H1 (cell line): ENCODE results near the gene COX6A2. TPM values are rescaled to one million over a fixed set of nuclear protein-coding genes. Genes with fewer than 3 reads are reported as not detected.

Experiments used
- CTCF ChIA-PET: fragments of 300-600 bp; sonication (Branson Sonifier 250); formaldehyde crosslinking; loops from one replicate; lab custom pipeline; 2021; ENCODE audit not compliant: partially characterized antibody; lab: Charles Lee
- POLR2A ChIA-PET: fragments of 300-600 bp; sonication (Branson Sonifier 250); formaldehyde crosslinking; loops from one replicate; lab custom pipeline; 2021; ENCODE audit warnings: inconsistent platforms; ENCODE audit not compliant: partially characterized antibody; lab: Charles Lee
- DNase-seq, 2 experiments: peaks; one replicate each; pipeline versions ENCODE4 v3.0.0 to v3.0.0-alpha.2; 2010 to 2022; ENCODE audit warnings: low spot score in 2 of 2, low read depth in 1 of 2, mixed read lengths in 1 of 2
- FAIRE-seq: peaks from 2 replicates; lab custom pipeline; 2011; peaks lifted over from hg19 to GRCh38; lab: Jason Lieb, UNC
- H2AFZ ChIP-seq: 2 replicates; pipeline ENCODE4 v1.8.1; 2012; ENCODE audit warnings: low read length, inconsistent platforms
- H2AK5ac ChIP-seq: 2 replicates; pipeline ENCODE4 v1.6.1; 2013; ENCODE audit warnings: low read depth, low read length
- H2BK120ac ChIP-seq: replicated peaks from 2 replicates; pipeline ENCODE3; 2013; ENCODE audit warnings: low read depth, low read length, inconsistent platforms
- H2BK12ac ChIP-seq: 2 replicates; pipeline ENCODE4 v1.6.1; 2013; ENCODE audit warnings: low read depth, low read length
- H2BK15ac ChIP-seq: 2 replicates; pipeline ENCODE4 v1.6.1; 2013; ENCODE audit warnings: low read length
- H2BK20ac ChIP-seq: 2 replicates; pipeline ENCODE4 v1.6.1; 2013; ENCODE audit warnings: low read length
- H2BK5ac ChIP-seq: 2 replicates; pipeline ENCODE4 v1.6.1; 2013; ENCODE audit warnings: low read depth, low read length
- H3K14ac ChIP-seq: 2 replicates; pipeline ENCODE4 v1.6.1; 2013; ENCODE audit warnings: inconsistent platforms; ENCODE audit not compliant: insufficient read length
- H3K18ac ChIP-seq: 2 replicates; pipeline ENCODE4 v1.6.1; 2013; ENCODE audit warnings: low read length; ENCODE audit errors: extremely low read depth
- H3K23ac ChIP-seq: 2 replicates; pipeline ENCODE4 v1.6.1; 2013; ENCODE audit warnings: inconsistent platforms; ENCODE audit not compliant: insufficient read length
- H3K23me2 ChIP-seq: 2 replicates; pipeline ENCODE4 v1.6.1; 2013; ENCODE audit warnings: low read depth, low read length
- H3K27ac ChIP-seq: 2 replicates; pipeline ENCODE4 v1.6.1; 2011; ENCODE audit warnings: low read depth, low read length, inconsistent platforms
- H3K27me3 ChIP-seq, 4 experiments: replicated peaks in 1 of 4; 1 replicate in 1 of 4; 2 replicates in 3 of 4; pipeline versions ENCODE4 v1.6.1 to v1.8.1; 2011 to 2013; ENCODE audit warnings: low read length in 3 of 4, mild to moderate bottlenecking in 3 of 4, inconsistent platforms in 2 of 4, mixed read lengths in 2 of 4, moderate library complexity in 1 of 4; ENCODE audit not compliant: control insufficient read depth in 3 of 4, insufficient read depth in 3 of 4; ENCODE audit errors: extremely low read depth in 1 of 4
- H3K36me3 ChIP-seq, 4 experiments: 2 replicates each; pipeline versions ENCODE4 v1.6.1 to v1.8.1; 2011 to 2013; ENCODE audit warnings: mild to moderate bottlenecking in 4 of 4, low read length in 3 of 4, moderate library complexity in 2 of 4, control low read depth in 1 of 4, inconsistent platforms in 1 of 4; ENCODE audit not compliant: insufficient read depth in 4 of 4, control insufficient read depth in 2 of 4
- H3K4ac ChIP-seq: replicated peaks from 2 replicates; pipeline ENCODE3; 2013; ENCODE audit warnings: low read length, low read depth, mixed read lengths, inconsistent platforms; ENCODE audit not compliant: insufficient read length
- H3K4me1 ChIP-seq, 4 experiments: replicated peaks in 1 of 4; 1 replicate in 1 of 4; 2 replicates in 3 of 4; pipeline versions ENCODE4 v1.6.1 to v1.8.1; 2011 to 2013; ENCODE audit warnings: low read length in 3 of 4, inconsistent platforms in 2 of 4, mixed read lengths in 1 of 4; ENCODE audit not compliant: insufficient read depth in 4 of 4, control insufficient read depth in 3 of 4
- H3K4me2 ChIP-seq, 2 experiments: 2 replicates each; pipeline versions ENCODE4 v1.6.1 to v1.8.1; 2011 to 2013; ENCODE audit warnings: low read depth in 2 of 2, low read length in 2 of 2, control low read depth in 1 of 2, inconsistent platforms in 1 of 2, mild to moderate bottlenecking in 1 of 2; ENCODE audit not compliant: insufficient read depth in 1 of 2
- H3K4me3 ChIP-seq, 4 experiments: fragments of 200-600, 300-600 bp in 1 of 4; sonication (generic), shearing (Covaris generic), sonication (Bioruptor Twin) in 1 of 4; 2 replicates each; pipeline versions ENCODE4 v1.5.1 to v1.8.1; 2011 to 2016; ENCODE audit warnings: low read length in 4 of 4, low read depth in 3 of 4, control low read depth in 2 of 4, inconsistent platforms in 2 of 4, mild to moderate bottlenecking in 2 of 4, mixed read lengths in 1 of 4, moderate library complexity in 1 of 4; ENCODE audit not compliant: insufficient read depth in 2 of 4; ENCODE audit errors: extremely low read depth in 1 of 4
- H3K56ac ChIP-seq: replicated peaks from 2 replicates; pipeline ENCODE3; 2013; ENCODE audit warnings: low read depth, mild to moderate bottlenecking, mixed read lengths, low read length, inconsistent platforms; ENCODE audit not compliant: insufficient read length
- H3K79me1 ChIP-seq: 2 replicates; pipeline ENCODE4 v1.6.1; 2013; ENCODE audit warnings: low read depth, low read length, control low read depth
- H3K79me2 ChIP-seq, 2 experiments: 2 replicates each; pipeline versions ENCODE4 v1.6.1 to v1.8.1; 2012 to 2013; ENCODE audit warnings: low read length in 2 of 2, mild to moderate bottlenecking in 2 of 2, inconsistent platforms in 1 of 2; ENCODE audit not compliant: insufficient read depth in 2 of 2, control insufficient read depth in 1 of 2
- H3K9ac ChIP-seq, 4 experiments: replicated peaks in 1 of 4; 1 replicate in 1 of 4; 2 replicates in 3 of 4; pipeline versions ENCODE4 v1.6.1 to v1.8.1; 2011 to 2013; ENCODE audit warnings: low read depth in 3 of 4, low read length in 3 of 4, control low read depth in 2 of 4, mild to moderate bottlenecking in 2 of 4, moderate library complexity in 2 of 4, inconsistent platforms in 1 of 4; ENCODE audit errors: extremely low read depth in 1 of 4
- H3K9me3 ChIP-seq, 2 experiments: 2 replicates each; pipeline versions ENCODE4 v1.6.1 to v1.8.1; 2012 to 2013; ENCODE audit warnings: mild to moderate bottlenecking in 2 of 2, moderate library complexity in 2 of 2, control low read depth in 1 of 2, inconsistent platforms in 1 of 2, low read depth in 1 of 2, low read length in 1 of 2, mixed read lengths in 1 of 2; ENCODE audit not compliant: insufficient read depth in 2 of 2
- H4K20me1 ChIP-seq, 2 experiments: replicated peaks in 1 of 2; 2 replicates each; pipeline versions ENCODE3 to v1.8.1; 2011 to 2013; ENCODE audit warnings: inconsistent platforms in 2 of 2, low read length in 2 of 2, mild to moderate bottlenecking in 1 of 2; ENCODE audit not compliant: insufficient read depth in 2 of 2, control insufficient read depth in 1 of 2
- H4K5ac ChIP-seq: 2 replicates; pipeline ENCODE4 v1.6.1; 2013; ENCODE audit warnings: low read length, low read depth, mixed read lengths, inconsistent platforms; ENCODE audit not compliant: insufficient read length
- H4K8ac ChIP-seq: 2 replicates; pipeline ENCODE4 v1.8.0; 2013; ENCODE audit warnings: mild to moderate bottlenecking, moderate library complexity, low read length, inconsistent platforms; ENCODE audit not compliant: insufficient read depth; ENCODE audit errors: extremely low read depth
- H4K91ac ChIP-seq: replicated peaks from 2 replicates; pipeline ENCODE3; 2013; ENCODE audit warnings: low read length, mixed read lengths, inconsistent platforms; ENCODE audit not compliant: insufficient read length
- ASH2L ChIP-seq: fragments of 200-600, 300-600 bp; sonication (generic); IDR thresholded peaks from one replicate; pipeline ENCODE4 v1.7.1; 2017; ENCODE audit warnings: low read length
- CBX8 ChIP-seq: fragments of 300-800, 300-1000 bp; sonication (generic); IDR thresholded peaks from 2 replicates; pipeline ENCODE4 v1.7.1; 2016; ENCODE audit warnings: low read depth, low read length, borderline replicate concordance
- GABPA ChIP-seq: IDR thresholded peaks from 2 replicates; pipeline ENCODE4 v1.6.1; 2011; ENCODE audit warnings: mild to moderate bottlenecking, low read length, moderate library complexity, borderline replicate concordance; ENCODE audit not compliant: insufficient read depth
- POLR2A ChIP-seq, 2 experiments: IDR thresholded peaks; 1 replicate in 1 of 2; 2 replicates in 1 of 2; pipeline ENCODE4 v1.6.1; 2011; ENCODE audit warnings: low read depth in 2 of 2, low read length in 2 of 2, mild to moderate bottlenecking in 2 of 2; ENCODE audit errors: control extremely low read depth in 1 of 2
- RBBP5 ChIP-seq: IDR thresholded peaks from 2 replicates; pipeline ENCODE4 v1.7.1; 2012; ENCODE audit warnings: low read depth, mild to moderate bottlenecking, inconsistent platforms, low read length, moderate library complexity, borderline replicate concordance
- RFX5 ChIP-seq: IDR thresholded peaks from 2 replicates; pipeline ENCODE4 v1.6.1; 2011; ENCODE audit warnings: low read depth, low read length, improper control_type of control experiment, borderline replicate concordance
- SP2 ChIP-seq: IDR thresholded peaks from 2 replicates; pipeline ENCODE4 v1.6.1; 2012; ENCODE audit warnings: mild to moderate bottlenecking, low read length, inconsistent platforms
- SUZ12 ChIP-seq: fragments of 200-600 bp; sonication (generic); IDR thresholded peaks from 2 replicates; pipeline ENCODE4 v1.6.1; 2012; ENCODE audit warnings: mild to moderate bottlenecking, inconsistent platforms, low read length, moderate library complexity, mixed read lengths
- TBP ChIP-seq: IDR thresholded peaks from 2 replicates; pipeline ENCODE4 v1.6.1; 2011; ENCODE audit warnings: low read depth, low read length, improper control_type of control experiment
- ZNF274 ChIP-seq: IDR thresholded peaks from 2 replicates; pipeline ENCODE4 v1.7.0; 2012; ENCODE audit warnings: low read length, borderline replicate concordance; ENCODE audit errors: extremely low read depth
- WGBS, 2 experiments: shearing (Covaris generic) in 1 of 2; methylation state at CpG; one replicate each; pipeline versions ENCODE4 v1.1.6 to v1.1.7; 2013 to 2015; ENCODE audit warnings: low lambda C conversion rate in 2 of 2, mixed read lengths in 2 of 2, inconsistent platforms in 1 of 2, low coverage in 1 of 2, missing lambda C conversion rate in 1 of 2; ENCODE audit not compliant: insufficient replicate concordance in 2 of 2, insufficient coverage in 1 of 2, insufficient read length in 1 of 2; ENCODE audit errors: extremely low coverage in 1 of 2, missing lambda C conversion rate in 1 of 2; 5-methylcytosine and 5-hydroxymethylcytosine counted together
- polyA plus RNA-seq, 7 experiments: library from polyadenylated mRNA; depleted of rRNA in 3 of 7; stranded (reverse) in 5 of 7; unstranded in 2 of 7; fragments of >200 nt in 5 of 7; fragments of 200-250 nt in 2 of 7; gene quantifications; 1 replicate in 5 of 7; 2 replicates in 1 of 7; 4 replicates in 1 of 7; pipeline versions ENCODE4 v1.2.1 to v1.2.3, GENCODE V29; 2011 to 2013; ENCODE audit warnings: missing spikeins in 2 of 7, mixed read lengths in 2 of 7
- total RNA-seq: library from RNA; stranded (reverse); fragmentation: NEBNext Ultra II Directional; extraction: Animal tissue kit (Norgen Biotek cat#: 25700); gene quantifications from 2 replicates; pipeline ENCODE4 v1.2.1, GENCODE V29; 2021
- TF ChIP-seq, protein P1 (sequence below): IDR thresholded peaks from 2 replicates; pipeline ENCODE4 v1.6.1; 2012; ENCODE audit warnings: low read length, inconsistent platforms
- TF ChIP-seq, protein P2 (sequence below): IDR thresholded peaks from 2 replicates; pipeline ENCODE4 v1.6.1; 2011; ENCODE audit warnings: low read length, improper control_type of control experiment

Gene COX6A2
- total and polyA plus RNA-seq, 2 of the 8 experiments (the other 6 are each of a cell fraction or from before 2014, with no cell fraction given): 0.79 TPM; not detected in 1

DNA sequence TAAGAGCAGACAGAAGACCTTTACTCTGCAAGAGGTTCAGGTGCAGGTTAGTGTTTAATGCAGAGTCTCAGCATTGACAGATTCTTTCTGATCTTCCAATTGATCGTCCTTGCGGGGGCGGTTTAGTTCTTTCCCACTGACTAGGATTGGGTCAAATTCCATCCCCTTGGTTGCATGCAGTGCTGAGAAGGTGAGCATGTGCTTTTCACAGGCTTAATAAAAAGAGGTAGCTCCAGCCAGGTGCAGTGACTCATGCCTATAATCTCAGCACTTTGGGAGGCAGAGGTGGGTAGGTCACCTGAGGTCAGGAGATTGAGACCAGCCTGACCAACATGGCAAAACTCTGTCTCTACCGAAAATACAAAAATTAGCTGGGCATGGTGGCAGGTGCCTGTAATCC is 42.5 kb downstream of the COX6A2 start:
- no peak overlapping the region for H2BK12ac ChIP-seq
- no peak overlapping the region for H2BK15ac ChIP-seq
- H3K23me2 ChIP-seq: no peaks in the 10 kb centered on the region
- H3K23ac ChIP-seq: no peak overlapping the region
- H3K27me3 ChIP-seq: no peaks in the 10 kb centered on the region
- H3K4me3 ChIP-seq: no peak overlapping the region
- H3K9ac ChIP-seq: no peak overlapping the region
- WGBS, 2 experiments: 94% methylated on average over 4 of the region's 4 CpGs; no CpG with 5 or more reads in 1 of the 2 experiments
- H3K18ac ChIP-seq: no peak overlapping the region
- FAIRE-seq (no peak), DNase-seq (no peak)
- H4K5ac ChIP-seq: no peak overlapping the region
- POLR2A ChIA-PET: interaction anchor here (1.0 to 1.2 kb wide), 2 partner anchors 183 to 206 kb away, joined by 3 read pairs; partner anchors contain the start of gene PYCARD
- H3K4me2 ChIP-seq: no peak overlapping the region
- H3K4ac ChIP-seq: no peak overlapping the region
- H3K36me3 ChIP-seq: no peaks in the 10 kb centered on the region
- H3K9me3 ChIP-seq: peaks cover 0 to 4% of the 10 kb centered on the region in 2 experiments; a peak in 1 of 4 replicates
- H3K4me1 ChIP-seq: peaks cover 0 to 1% (median 0%) of the 10 kb centered on the region in 4 experiments; a peak in 2 of 7 replicates
- H3K56ac ChIP-seq: no peak overlapping the region
- H4K91ac ChIP-seq: no peak overlapping the region
- H3K79me2 ChIP-seq: no peaks in the 10 kb centered on the region
- H3K14ac ChIP-seq: no peak overlapping the region
- H3K27ac ChIP-seq: no peak overlapping the region
- H4K8ac ChIP-seq: no peak overlapping the region
- no peak overlapping the region for H2BK120ac ChIP-seq
- no peak overlapping the region for H2AFZ ChIP-seq
- H2AK5ac ChIP-seq: no peak overlapping the region
- H2BK5ac ChIP-seq: no peak overlapping the region
- H4K20me1 ChIP-seq: peaks cover 0 to 1% of the 10 kb centered on the region in 2 experiments
- no peak overlapping the region for H2BK20ac ChIP-seq
- H3K79me1 ChIP-seq: no peaks in the 10 kb centered on the region
- CTCF ChIA-PET: interaction anchor here (0.9 to 2.1 kb wide), 8 partner anchors 13 to 170 kb away, joined by 3 to 6 read pairs (median 4); no protein-coding TSS in a partner anchor
- TF ChIP-seq RFX5 (no peak), ASH2L (no peak), GABPA (no peak), RBBP5 (no peak), ZNF274 (no peak), TBP (no peak), SP2 (no peak), CBX8 (no peak), SUZ12 (no peak), POLR2A (IDR thresholded peaks at IDR 0.05; ENCODE audit: control extremely low read depth in 1 of 2, low read depth in 2 of 2, low read length in 2 of 2) (no peak)
- TF ChIP-seq, protein P1, sequence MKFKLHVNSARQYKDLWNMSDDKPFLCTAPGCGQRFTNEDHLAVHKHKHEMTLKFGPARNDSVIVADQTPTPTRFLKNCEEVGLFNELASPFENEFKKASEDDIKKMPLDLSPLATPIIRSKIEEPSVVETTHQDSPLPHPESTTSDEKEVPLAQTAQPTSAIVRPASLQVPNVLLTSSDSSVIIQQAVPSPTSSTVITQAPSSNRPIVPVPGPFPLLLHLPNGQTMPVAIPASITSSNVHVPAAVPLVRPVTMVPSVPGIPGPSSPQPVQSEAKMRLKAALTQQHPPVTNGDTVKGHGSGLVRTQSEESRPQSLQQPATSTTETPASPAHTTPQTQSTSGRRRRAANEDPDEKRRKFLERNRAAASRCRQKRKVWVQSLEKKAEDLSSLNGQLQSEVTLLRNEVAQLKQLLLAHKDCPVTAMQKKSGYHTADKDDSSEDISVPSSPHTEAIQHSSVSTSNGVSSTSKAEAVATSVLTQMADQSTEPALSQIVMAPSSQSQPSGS: no peak
- TF ChIP-seq, protein P2, sequence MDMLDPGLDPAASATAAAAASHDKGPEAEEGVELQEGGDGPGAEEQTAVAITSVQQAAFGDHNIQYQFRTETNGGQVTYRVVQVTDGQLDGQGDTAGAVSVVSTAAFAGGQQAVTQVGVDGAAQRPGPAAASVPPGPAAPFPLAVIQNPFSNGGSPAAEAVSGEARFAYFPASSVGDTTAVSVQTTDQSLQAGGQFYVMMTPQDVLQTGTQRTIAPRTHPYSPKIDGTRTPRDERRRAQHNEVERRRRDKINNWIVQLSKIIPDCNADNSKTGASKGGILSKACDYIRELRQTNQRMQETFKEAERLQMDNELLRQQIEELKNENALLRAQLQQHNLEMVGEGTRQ: no peak
